ENCODE results near the gene RETREG3. TPM values are rescaled to one million over a fixed set of nuclear protein-coding genes. Genes with fewer than 3 reads are reported as not detected.
A peak's percentile ranks its signal among the peaks of the same experiment; 100 is the strongest.

Gene RETREG3
- total and polyA plus RNA-seq, 9 of the 15 experiments (the other 6 are each of a cell fraction or from before 2014, with no cell fraction given): 4.1 to 39.0 (median 16.9) TPM

DNA sequence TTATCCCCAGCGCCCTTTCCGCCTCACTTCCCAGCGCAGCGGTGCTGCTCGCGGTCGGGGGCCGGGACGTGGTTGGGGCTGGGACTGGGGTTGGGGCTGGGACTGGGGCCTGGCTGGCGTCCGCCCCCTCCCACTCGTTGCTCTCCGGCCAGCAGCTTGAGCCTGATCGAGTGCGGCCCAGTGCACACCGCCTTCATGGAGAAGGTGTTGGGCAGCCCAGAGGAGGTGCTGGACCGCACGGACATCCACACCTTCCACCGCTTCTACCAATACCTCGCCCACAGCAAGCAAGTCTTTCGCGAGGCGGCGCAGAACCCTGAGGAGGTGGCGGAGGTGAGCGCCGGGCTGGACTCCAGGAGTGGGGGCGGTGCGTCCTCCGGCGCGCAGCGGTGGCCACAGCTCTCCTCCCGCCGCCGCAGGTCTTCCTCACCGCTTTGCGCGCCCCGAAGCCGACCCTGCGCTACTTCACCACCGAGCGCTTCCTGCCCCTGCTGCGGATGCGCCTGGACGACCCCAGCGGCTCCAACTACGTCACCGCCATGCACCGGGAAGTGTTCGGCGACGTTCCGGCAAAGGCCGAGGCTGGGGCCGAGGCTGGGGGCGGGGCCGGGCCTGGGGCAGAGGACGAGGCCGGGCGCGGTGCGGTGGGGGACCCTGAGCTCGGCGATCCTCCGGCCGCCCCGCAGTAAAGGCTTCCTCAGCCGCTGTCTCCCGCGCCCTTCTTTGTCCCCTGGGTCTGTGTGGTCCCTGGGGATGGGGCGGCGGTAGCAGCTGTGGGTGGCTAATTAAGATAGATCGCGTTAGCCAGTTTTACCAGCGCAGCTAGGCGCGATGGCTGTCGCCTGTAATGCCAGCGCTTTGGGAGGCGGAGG lies 54.7 kb downstream of the RETREG3 start (continued):
- no peak for TF ChIP-seq NFIX (CRISPR knock-in tag; IDR thresholded peaks at IDR 0.05; ENCODE audit: low read depth)
- peak; percentile 65; the same call in 1 of the 2 replicates for TF ChIP-seq GATAD2A (IDR thresholded peaks at IDR 0.05)
- TF ChIP-seq RBM22 (IDR thresholded peaks at IDR 0.05; ENCODE audit: low read depth, low read length, poor library complexity, severe bottlenecking): no peak
- no peak for TF ChIP-seq MCM2 (IDR thresholded peaks at IDR 0.05; ENCODE audit: low read depth)
- no peak; the same call in 1 of the 2 replicates for TF ChIP-seq SMARCA5 (IDR thresholded peaks at IDR 0.05)
- no peak for TF ChIP-seq ZNF79 (CRISPR knock-in tag; IDR thresholded peaks at IDR 0.05; ENCODE audit: low read depth)
- TF ChIP-seq ZNF780A (CRISPR knock-in tag; IDR thresholded peaks at IDR 0.05): no peak
- peak; percentile 52 for TF ChIP-seq POLR2AphosphoS5 (IDR thresholded peaks at IDR 0.05; ENCODE audit: control insufficient read depth, insufficient read depth, low read depth, low read length)
- TF ChIP-seq KLF6 (CRISPR knock-in tag; IDR thresholded peaks at IDR 0.05; ENCODE audit: borderline replicate concordance): no peak
- peak; percentile 75 for TF ChIP-seq ATF1 (CRISPR knock-in tag; IDR thresholded peaks at IDR 0.05)
- peak; percentile 94 for TF ChIP-seq ATF1 (tag; IDR thresholded peaks at IDR 0.05)
- peak; percentile 96 for TF ChIP-seq CREM (IDR thresholded peaks at IDR 0.05; ENCODE audit: low read depth)
- no peak for TF ChIP-seq HOXB6 (CRISPR knock-in tag; IDR thresholded peaks at IDR 0.05; ENCODE audit: borderline replicate concordance)
- no peak for TF ChIP-seq ARHGAP35 (IDR thresholded peaks at IDR 0.05; ENCODE audit: partially characterized antibody)
- peak; percentile 14; the same call in 1 of the 2 replicates for TF ChIP-seq HDAC2 (IDR thresholded peaks at IDR 0.05)
- 0 out of 2 replicates have a peak, but pooled peaks have one; percentile 28 for TF ChIP-seq HLTF (IDR thresholded peaks at IDR 0.05)
- TF ChIP-seq MED1 (CRISPR knock-in tag; IDR thresholded peaks at IDR 0.05; ENCODE audit: borderline replicate concordance): no peak
- no peak for TF ChIP-seq STAT5A (IDR thresholded peaks at IDR 0.05; ENCODE audit: borderline replicate concordance, low read length)
- no peak for TF ChIP-seq POU5F1 (IDR thresholded peaks at IDR 0.05; ENCODE audit: borderline replicate concordance, low read depth, low read length, partially characterized antibody)
- 0 out of 2 replicates have a peak, but pooled peaks have one; percentile 7 for TF ChIP-seq ELF4 (CRISPR knock-in tag; IDR thresholded peaks at IDR 0.05)
- TF ChIP-seq HMGN3 (IDR thresholded peaks at IDR 0.05; ENCODE audit: borderline replicate concordance, extremely low read depth, insufficient read length, low read depth, low read length): no peak
- no peak for TF ChIP-seq NR2C2 (CRISPR knock-in tag; IDR thresholded peaks at IDR 0.05)
- TF ChIP-seq NR2C2 (tag; IDR thresholded peaks at IDR 0.05): peak; percentile 95
- TF ChIP-seq CSDE1 (IDR thresholded peaks at IDR 0.05): no peak
- no peak for TF ChIP-seq SRSF9 (IDR thresholded peaks at IDR 0.05; ENCODE audit: borderline replicate concordance, low read depth, low read length)
- no peak for TF ChIP-seq PCBP2 (IDR thresholded peaks at IDR 0.05; ENCODE audit: low read depth, low read length, poor library complexity, severe bottlenecking)
- TF ChIP-seq NCOA1 (IDR thresholded peaks at IDR 0.05; ENCODE audit: low read depth): no peak
- TF ChIP-seq MCM3 (IDR thresholded peaks at IDR 0.05): no peak
- TF ChIP-seq FIP1L1 (IDR thresholded peaks at IDR 0.05; ENCODE audit: low read depth, low read length, poor library complexity, severe bottlenecking): no peak
- no peak for TF ChIP-seq PRMT5 (CRISPR knock-in tag; IDR thresholded peaks at IDR 0.05)
- no peak for TF ChIP-seq SIN3B (IDR thresholded peaks at IDR 0.05; ENCODE audit: low read depth)
- no peak for TF ChIP-seq CAMTA2 (CRISPR knock-in tag; conservative IDR thresholded peaks at IDR 0.05)
- no peak for TF ChIP-seq ZNF184 (CRISPR knock-in tag; IDR thresholded peaks at IDR 0.05)
- TF ChIP-seq NR2F6 (CRISPR knock-in tag; IDR thresholded peaks at IDR 0.05): no peak
- TF ChIP-seq NR2C1 (IDR thresholded peaks at IDR 0.05): peak; percentile 78
- TF ChIP-seq NR2C1 (tag; IDR thresholded peaks at IDR 0.05): peak; percentile 73
